ENCODE data around the gene RAB44. TPM values are rescaled to one million over a fixed set of nuclear protein-coding genes. Genes with fewer than 3 reads are reported as not detected.

RAB44 gene
- total RNA-seq, 1 donor from 2014 or later = 0.21 TPM

- no peak for DNase-seq (ENCODE audit: low spot score in 2 of 2)
Measured at GRCh38 chr6:36712816-36713215, 15.2 kb downstream of the RAB44 start.

GRCh38 chr6:36713846-36714245 is 16.2 kb downstream of the RAB44 start:
- DNase-seq (ENCODE audit: low spot score in 2 of 2) = no peak

More at GRCh38 chr6:36712816-36713215, 15.2 kb downstream of the RAB44 start:
- no peaks in the 10 kb centered on the region for H3K27me3 ChIP-seq
- no peaks in the 10 kb centered on the region for H3K36me3 ChIP-seq
- H3K4me1 ChIP-seq = no peaks in the 10 kb centered on the region
- no peaks in the 10 kb centered on the region for H3K9me3 ChIP-seq
- no peak overlapping the region for H3K4me3 ChIP-seq
- intact Hi-C loops (cut with DNase I) = no loop called here
- no peak overlapping the region for H3K27ac ChIP-seq
- TF ChIP-seq CTCF (IDR thresholded peaks at IDR 0.05) = no peak

GRCh38 chr6:36714511-36714910 is 16.9 kb downstream of the RAB44 start:
- Histone ChIP-seq H3K4me3 (no peak overlapping the region), H3K27ac (no peak overlapping the region), H3K36me3 (no peaks in the 10 kb centered on the region), H3K27me3 (no peaks in the 10 kb centered on the region), H3K4me1 (no peaks in the 10 kb centered on the region), H3K9me3 (no peaks in the 10 kb centered on the region)
- DNase-seq (ENCODE audit: low spot score in 2 of 2) = no peak
- intact Hi-C loops (cut with DNase I) = no loop called here
- TF ChIP-seq CTCF (IDR thresholded peaks at IDR 0.05) = no peak

More at GRCh38 chr6:36713846-36714245, 16.2 kb downstream of the RAB44 start:
- Histone ChIP-seq H3K4me1 (no peaks in the 10 kb centered on the region), H3K27me3 (no peaks in the 10 kb centered on the region), H3K27ac (no peak overlapping the region), H3K36me3 (no peaks in the 10 kb centered on the region), H3K9me3 (no peaks in the 10 kb centered on the region), H3K4me3 (no peak overlapping the region)
- TF ChIP-seq CTCF (IDR thresholded peaks at IDR 0.05) = no peak
- intact Hi-C loops (cut with DNase I) = no loop called here

- Histone ChIP-seq H3K4me1 (no peaks in the 10 kb centered on the region), H3K36me3 (no peaks in the 10 kb centered on the region), H3K27me3 (no peaks in the 10 kb centered on the region), H3K27ac (no peak overlapping the region), H3K4me3 (no peak overlapping the region), H3K9me3 (no peaks in the 10 kb centered on the region)
- TF ChIP-seq CTCF (IDR thresholded peaks at IDR 0.05) = no peak
- intact Hi-C loops (cut with DNase I) = no loop called here
- DNase-seq (ENCODE audit: low spot score in 2 of 2) = no peak
Measured at GRCh38 chr6:36715469-36715868, 17.8 kb downstream of the RAB44 start.

GRCh38 chr6:36716476-36717093 is 19.0 kb downstream of the RAB44 start:
- DNase-seq (ENCODE audit: low spot score in 2 of 2) = no peak
- Histone ChIP-seq H3K27me3 (no peaks in the 10 kb centered on the region), H3K36me3 (no peaks in the 10 kb centered on the region), H3K4me3 (no peak overlapping the region), H3K9me3 (no peaks in the 10 kb centered on the region), H3K27ac (no peak overlapping the region), H3K4me1 (no peaks in the 10 kb centered on the region)
- intact Hi-C loops (cut with DNase I) = no loop called here
- TF ChIP-seq CTCF (IDR thresholded peaks at IDR 0.05) = no peak
